GM12875 (cell line): Measurements from ENCODE around the gene MPP1.

ENCODE experiments used
- H3K4me3 ChIP-seq: one replicate; pipeline ENCODE4 v1.5.1; 2011; ENCODE audit warnings: low read depth, low read length, control low read depth
- TF ChIP-seq, protein P1 (sequence below): IDR thresholded peaks from 2 replicates; pipeline ENCODE4 v1.5.1; 2011; ENCODE audit warnings: low read depth, mild to moderate bottlenecking, control low read depth, inconsistent platforms, low read length, moderate library complexity, borderline replicate concordance; ENCODE audit not compliant: insufficient read depth

The MPP1 gene

DNA sequence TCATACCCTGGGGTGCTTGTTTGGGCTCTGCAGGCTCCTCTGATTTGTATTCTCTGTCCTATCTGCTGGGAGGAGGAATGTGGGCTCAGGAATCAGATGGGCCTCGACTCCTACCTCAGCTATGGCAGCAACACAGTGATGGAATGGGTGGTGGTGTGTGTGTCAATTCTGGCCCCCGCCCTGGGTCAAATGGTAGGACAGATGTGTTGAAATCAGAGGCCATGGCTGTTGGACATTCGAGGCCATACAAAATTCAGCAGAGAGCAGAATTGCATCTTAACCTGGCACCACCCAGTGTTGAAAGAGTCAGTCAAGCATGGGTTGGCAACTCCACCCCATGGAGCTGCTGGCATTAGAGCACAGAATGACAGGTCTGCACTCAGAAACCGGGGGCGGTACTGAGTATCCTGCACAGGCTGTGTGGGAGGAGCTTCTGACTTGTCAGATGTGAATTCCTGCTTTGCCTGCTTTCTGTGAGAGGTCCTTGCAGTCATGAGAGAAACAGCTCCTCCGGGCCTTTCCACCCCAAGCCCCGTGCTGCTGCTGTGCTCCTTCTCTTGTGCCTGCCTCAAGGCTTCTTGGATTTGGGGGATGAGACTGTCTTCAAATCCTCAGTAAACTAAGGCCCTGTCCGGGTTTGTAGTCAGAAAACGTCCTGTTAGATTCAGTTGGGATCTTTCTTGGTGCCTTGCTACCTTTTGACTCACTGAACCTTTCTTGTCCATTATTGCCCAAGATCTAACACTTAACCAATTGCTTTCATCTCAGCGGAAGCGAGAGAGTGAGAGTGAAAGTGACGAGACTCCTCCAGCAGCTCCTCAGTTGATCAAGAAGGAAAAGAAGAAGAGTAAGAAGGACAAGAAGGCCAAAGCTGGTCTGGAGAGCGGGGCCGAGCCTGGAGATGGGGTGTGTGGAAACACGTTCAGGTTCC lies 29.6 kb downstream of the MPP1 start:
- H3K4me3 ChIP-seq = no peak overlapping the region
- TF ChIP-seq, protein P1, sequence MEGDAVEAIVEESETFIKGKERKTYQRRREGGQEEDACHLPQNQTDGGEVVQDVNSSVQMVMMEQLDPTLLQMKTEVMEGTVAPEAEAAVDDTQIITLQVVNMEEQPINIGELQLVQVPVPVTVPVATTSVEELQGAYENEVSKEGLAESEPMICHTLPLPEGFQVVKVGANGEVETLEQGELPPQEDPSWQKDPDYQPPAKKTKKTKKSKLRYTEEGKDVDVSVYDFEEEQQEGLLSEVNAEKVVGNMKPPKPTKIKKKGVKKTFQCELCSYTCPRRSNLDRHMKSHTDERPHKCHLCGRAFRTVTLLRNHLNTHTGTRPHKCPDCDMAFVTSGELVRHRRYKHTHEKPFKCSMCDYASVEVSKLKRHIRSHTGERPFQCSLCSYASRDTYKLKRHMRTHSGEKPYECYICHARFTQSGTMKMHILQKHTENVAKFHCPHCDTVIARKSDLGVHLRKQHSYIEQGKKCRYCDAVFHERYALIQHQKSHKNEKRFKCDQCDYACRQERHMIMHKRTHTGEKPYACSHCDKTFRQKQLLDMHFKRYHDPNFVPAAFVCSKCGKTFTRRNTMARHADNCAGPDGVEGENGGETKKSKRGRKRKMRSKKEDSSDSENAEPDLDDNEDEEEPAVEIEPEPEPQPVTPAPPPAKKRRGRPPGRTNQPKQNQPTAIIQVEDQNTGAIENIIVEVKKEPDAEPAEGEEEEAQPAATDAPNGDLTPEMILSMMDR = no peak

DNA sequence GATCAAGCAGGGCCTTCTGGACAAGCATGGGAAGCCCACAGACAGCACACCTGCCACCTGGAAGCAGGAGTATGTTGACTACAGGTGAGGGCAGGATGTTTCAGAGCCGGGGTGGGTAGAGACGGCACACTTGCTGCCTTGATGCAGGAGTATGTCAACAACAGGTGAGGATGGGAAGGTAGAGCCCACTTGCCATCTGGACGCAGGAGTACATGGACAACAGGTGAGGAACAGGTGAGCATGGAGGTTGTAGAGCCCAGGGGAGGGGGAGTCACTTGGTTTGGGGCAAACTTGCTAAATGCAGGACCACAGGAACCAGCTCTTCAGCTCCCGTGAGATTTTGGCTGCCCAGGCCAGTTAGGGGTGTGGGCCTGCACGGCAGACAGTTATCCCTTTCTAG lies 30.7 kb downstream of the MPP1 start:
- TF ChIP-seq, protein P1 = no peak
- H3K4me3 ChIP-seq = no peak overlapping the region

DNA sequence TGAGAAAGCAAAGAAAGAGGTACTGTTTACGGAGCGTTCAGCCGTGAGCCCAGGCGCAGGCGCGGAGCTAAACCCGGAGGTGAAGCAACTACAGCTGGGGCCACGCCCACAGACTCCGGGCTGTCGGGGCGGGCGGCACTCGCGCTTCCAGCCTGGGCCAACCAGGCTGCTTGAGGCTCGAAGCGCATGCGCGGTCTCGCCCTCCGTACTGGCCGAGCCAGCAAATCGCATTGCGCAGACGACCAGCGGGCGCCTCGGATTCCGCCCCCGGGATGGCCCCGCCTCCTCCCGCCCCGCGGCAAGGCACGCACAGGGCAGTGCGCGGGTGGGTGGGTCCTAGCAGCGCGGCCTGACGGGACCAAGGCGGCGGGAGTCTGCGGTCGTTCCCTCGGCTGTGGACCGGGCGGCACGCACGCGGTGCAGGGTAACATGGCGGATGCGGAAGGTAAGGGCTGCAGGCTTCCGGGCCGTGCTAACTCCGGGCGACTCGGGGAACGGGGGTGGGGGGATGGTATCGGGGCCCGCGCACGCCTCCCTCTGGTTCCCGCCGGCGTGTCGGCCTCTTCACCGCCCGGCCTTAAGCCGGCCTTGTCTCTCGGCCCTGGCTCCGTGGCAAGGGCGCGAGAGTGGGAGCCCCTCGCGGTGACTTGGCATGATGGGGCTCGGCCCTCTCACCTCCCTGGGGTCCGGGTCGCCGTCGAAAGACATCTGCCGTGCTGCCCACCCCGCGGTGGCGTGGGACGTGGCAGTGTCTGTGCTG lies 42.6 kb downstream of the MPP1 start, which contains the start of gene DKC1:
DKC1 (plus strand) TSS at position 328 of the 760 bp plus-strand sequence; CDS start at position 430, 102 bp downstream.
- TF ChIP-seq, protein P1 = peak; percentile 20; the same call in 1 of the 2 replicates

DNA sequence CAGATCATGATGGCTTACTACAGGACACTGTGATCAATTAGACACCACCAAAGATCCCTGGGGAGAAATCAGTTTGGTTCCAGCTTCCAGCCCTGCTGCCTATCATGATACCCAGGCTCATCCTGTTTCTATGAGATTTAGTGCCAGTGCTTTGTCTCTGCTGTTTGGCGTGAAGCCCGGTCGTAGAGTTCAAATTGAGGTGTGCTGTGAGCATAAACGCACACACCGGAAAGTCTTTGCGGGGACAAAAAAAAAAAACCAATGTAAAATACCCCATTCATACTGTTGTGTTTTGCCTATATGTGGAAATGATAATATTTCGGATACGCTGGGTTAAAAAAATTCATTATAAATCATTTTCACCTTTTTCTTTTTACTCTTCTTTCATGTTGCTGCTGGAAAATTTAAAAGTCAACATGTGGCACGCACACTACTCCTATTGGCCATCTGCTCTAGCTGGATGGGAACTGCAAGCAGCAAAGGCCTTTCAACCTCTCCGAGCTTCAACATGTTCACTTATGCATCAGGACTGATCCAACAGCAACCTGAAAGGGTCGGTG lies 43.2 kb downstream of the MPP1 start:
- no peak overlapping the region for H3K4me3 ChIP-seq
- TF ChIP-seq, protein P1 = no peak

More for the DNA sequence above, 42.6 kb downstream of the MPP1 start, which contains the start of gene DKC1:
- peak within 1 kb of the TSS; percentile 70 for H3K4me3 ChIP-seq

DNA sequence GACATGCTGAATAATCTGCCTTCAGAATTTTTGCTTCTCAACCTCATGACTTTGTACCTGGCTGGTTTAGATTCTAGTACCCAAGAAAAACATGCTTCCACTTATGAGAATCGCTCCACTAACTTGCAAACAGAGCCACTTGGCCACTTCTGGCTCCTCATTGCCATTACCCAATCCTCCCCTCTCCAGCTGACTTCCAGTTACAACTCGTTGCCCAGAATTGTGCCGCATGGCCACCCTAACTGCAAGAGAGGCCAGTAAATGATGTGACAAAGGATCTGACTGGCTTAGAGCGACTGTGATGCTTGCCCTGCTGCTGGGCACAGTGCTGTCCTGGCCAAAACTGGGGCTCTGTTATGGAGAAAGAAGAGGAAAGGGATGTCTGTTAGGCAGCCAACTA lies 46.6 kb downstream of the MPP1 start:
- TF ChIP-seq, protein P1 = no peak
- H3K4me3 ChIP-seq = no peak overlapping the region

DNA sequence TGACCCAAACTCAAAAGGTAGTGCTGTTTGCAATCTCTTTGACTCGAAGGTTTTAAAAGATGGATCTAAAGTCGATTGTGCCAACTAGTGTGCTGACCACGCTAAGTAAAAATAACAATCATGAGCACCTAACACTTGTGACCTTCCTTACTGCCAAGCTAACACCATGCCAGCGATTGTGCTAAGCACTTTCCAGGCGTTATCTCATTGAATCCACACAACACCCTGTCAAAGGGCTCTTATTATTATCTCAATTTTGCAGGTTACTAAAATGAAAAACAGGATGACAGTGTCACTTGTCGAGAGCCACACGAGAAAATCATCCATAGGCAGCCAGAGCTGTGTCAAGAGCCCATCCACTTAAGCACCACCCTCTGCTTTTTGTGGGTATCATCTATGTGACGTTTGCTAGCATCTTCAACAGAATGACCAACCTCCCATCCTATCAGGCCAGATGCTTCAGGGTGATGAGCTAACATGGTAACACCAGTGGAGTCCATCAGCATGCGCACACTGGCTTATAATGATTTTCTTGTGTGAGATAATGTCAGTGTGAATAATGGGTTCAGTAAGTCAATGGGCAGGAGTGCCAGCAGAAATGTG lies 53.5 kb downstream of the MPP1 start:
- TF ChIP-seq, protein P1 = no peak
- H3K4me3 ChIP-seq = no peak overlapping the region
